SK-N-SH treated with all-trans-retinoic acid at 6 μM for 48 hours (cell line): ENCODE results near the gene PCMT1.

Experiments
- ATAC-seq: fragments of 200-7000 bp; cut with Tn5 transposase; 3 replicates; pipeline ENCODE4 v1.9.1; 2020; ENCODE audit warnings: mild to moderate bottlenecking, moderate library complexity
- ARNTL ChIP-seq: fragments of 450-650 bp; formaldehyde crosslinking; IDR thresholded peaks from 2 replicates; pipeline ENCODE4 v1.5.0; 2020; ENCODE audit warnings: low read depth, mild to moderate bottlenecking, moderate library complexity, borderline replicate concordance
- BACH2 ChIP-seq: fragments of 250-450 bp; sonication (Bioruptor Pico); IDR thresholded peaks from 2 replicates; pipeline ENCODE4 v1.9.0; 2021; ENCODE audit warnings: mild to moderate bottlenecking, borderline replicate concordance
- CREB5 ChIP-seq: fragments of 250-450 bp; sonication (Bioruptor Pico); IDR thresholded peaks from 2 replicates; pipeline ENCODE4 v1.5.1; 2020; ENCODE audit warnings: low read depth, mild to moderate bottlenecking, moderate library complexity
- CSDC2 ChIP-seq: fragments of 250-450 bp; sonication (Bioruptor Pico); IDR thresholded peaks from 2 replicates; pipeline ENCODE4 v1.5.0; 2020; ENCODE audit warnings: mild to moderate bottlenecking, moderate library complexity
- CSRNP3 ChIP-seq: fragments of 250-450 bp; sonication (Bioruptor Pico); IDR thresholded peaks from 2 replicates; pipeline ENCODE4 v1.5.1; 2021; ENCODE audit warnings: mild to moderate bottlenecking, moderate library complexity
- ESRRG ChIP-seq: fragments of 250-450 bp; sonication (Bioruptor Pico); IDR thresholded peaks from 2 replicates; pipeline ENCODE4 v1.6.1; 2021; ENCODE audit warnings: mild to moderate bottlenecking
- GLIS3 ChIP-seq: fragments of 250-450 bp; sonication (Bioruptor Pico); IDR thresholded peaks from 2 replicates; pipeline ENCODE4 v1.5.0; 2020; ENCODE audit warnings: mild to moderate bottlenecking, moderate library complexity
- ISL1 ChIP-seq: fragments of 250-450 bp; sonication (Bioruptor Pico); IDR thresholded peaks from 2 replicates; pipeline ENCODE4 v2.1.2; 2022; ENCODE audit warnings: mild to moderate bottlenecking, moderate library complexity
- OSR1 ChIP-seq: fragments of 250-450 bp; sonication (Bioruptor Pico); IDR thresholded peaks from 2 replicates; pipeline ENCODE4 v1.8.0; 2022; ENCODE audit warnings: moderate library complexity, mild to moderate bottlenecking, inconsistent platforms
- POU6F1 ChIP-seq: fragments of 250-450 bp; sonication (Bioruptor Pico); IDR thresholded peaks from 2 replicates; pipeline ENCODE4 v1.8.0; 2021; ENCODE audit warnings: low read depth, mild to moderate bottlenecking, moderate library complexity, borderline replicate concordance
- PPARA ChIP-seq: fragments of 250-450 bp; sonication (Bioruptor Pico); IDR thresholded peaks from 2 replicates; pipeline ENCODE4 v1.5.0; 2020; ENCODE audit warnings: mild to moderate bottlenecking, borderline replicate concordance
- RARB ChIP-seq: fragments of 250-450 bp; sonication (Bioruptor Pico); IDR thresholded peaks from 2 replicates; pipeline ENCODE4 v1.8.0; 2021; ENCODE audit warnings: mild to moderate bottlenecking, moderate library complexity
- TCF4 ChIP-seq: fragments of 250-450 bp; sonication (Bioruptor Pico); IDR thresholded peaks from 2 replicates; pipeline ENCODE4 v1.8.0; 2021; ENCODE audit warnings: mild to moderate bottlenecking, moderate library complexity, borderline replicate concordance
- TOX ChIP-seq: fragments of 250-450 bp; sonication (Bioruptor Pico); IDR thresholded peaks from 2 replicates; pipeline ENCODE4 v1.8.0; 2021; ENCODE audit warnings: mild to moderate bottlenecking, moderate library complexity, borderline replicate concordance
- ZC3H10 ChIP-seq: fragments of 250-450 bp; sonication (Bioruptor Pico); IDR thresholded peaks from 2 replicates; pipeline ENCODE4 v1.5.1; 2021; ENCODE audit warnings: mild to moderate bottlenecking, moderate library complexity
- ZFP30 ChIP-seq: fragments of 450-650 bp; formaldehyde crosslinking; IDR thresholded peaks from 2 replicates; pipeline ENCODE4 v1.5.0; 2022; ENCODE audit warnings: mild to moderate bottlenecking, moderate library complexity
- ZNF565 ChIP-seq: fragments of 450-650 bp; formaldehyde crosslinking; conservative IDR thresholded peaks from 2 replicates; pipeline ENCODE4 v1.5.0; 2020; ENCODE audit warnings: low read depth, mild to moderate bottlenecking, moderate library complexity
- ZNF70 ChIP-seq: fragments of 450-650 bp; formaldehyde crosslinking; IDR thresholded peaks from 2 replicates; pipeline ENCODE4 v1.5.0; 2020; ENCODE audit warnings: mild to moderate bottlenecking, moderate library complexity
- ZNF8 ChIP-seq: fragments of 450-650 bp; formaldehyde crosslinking; IDR thresholded peaks from 2 replicates; pipeline ENCODE4 v1.5.0; 2020; ENCODE audit warnings: mild to moderate bottlenecking, moderate library complexity
- TF ChIP-seq, protein P1 (sequence below): fragments of 250-450 bp; sonication (Bioruptor Pico); IDR thresholded peaks from 2 replicates; pipeline ENCODE4 v1.8.0; 2020; ENCODE audit warnings: mild to moderate bottlenecking, moderate library complexity, borderline replicate concordance

The PCMT1 gene

GRCh38 chr6:149777624-149778023 lies 28.1 kb downstream of the PCMT1 start:
- TF ChIP-seq TCF4 (CRISPR knock-in tag) (no peak), TOX (CRISPR knock-in tag) (no peak), ZFP30 (CRISPR knock-in tag) (no peak), ISL1 (CRISPR knock-in tag) (no peak)
- ATAC-seq: no peak

GRCh38 chr6:149779644-149779963 lies 30.1 kb downstream of the PCMT1 start:
- TF ChIP-seq POU6F1 (CRISPR knock-in tag) (no peak), RARB (CRISPR knock-in tag) (no peak), PPARA (CRISPR knock-in tag) (no peak), TCF4 (CRISPR knock-in tag) (no peak), ZNF565 (no peak), ZNF8 (CRISPR knock-in tag) (no peak), CREB5 (no peak), ESRRG (CRISPR knock-in tag) (no peak), ZFP30 (CRISPR knock-in tag) (no peak), CSRNP3 (CRISPR knock-in tag) (no peak), ZC3H10 (CRISPR knock-in tag) (no peak), BACH2 (CRISPR knock-in tag) (no peak), CSDC2 (no peak)
- TF ChIP-seq, protein P1, sequence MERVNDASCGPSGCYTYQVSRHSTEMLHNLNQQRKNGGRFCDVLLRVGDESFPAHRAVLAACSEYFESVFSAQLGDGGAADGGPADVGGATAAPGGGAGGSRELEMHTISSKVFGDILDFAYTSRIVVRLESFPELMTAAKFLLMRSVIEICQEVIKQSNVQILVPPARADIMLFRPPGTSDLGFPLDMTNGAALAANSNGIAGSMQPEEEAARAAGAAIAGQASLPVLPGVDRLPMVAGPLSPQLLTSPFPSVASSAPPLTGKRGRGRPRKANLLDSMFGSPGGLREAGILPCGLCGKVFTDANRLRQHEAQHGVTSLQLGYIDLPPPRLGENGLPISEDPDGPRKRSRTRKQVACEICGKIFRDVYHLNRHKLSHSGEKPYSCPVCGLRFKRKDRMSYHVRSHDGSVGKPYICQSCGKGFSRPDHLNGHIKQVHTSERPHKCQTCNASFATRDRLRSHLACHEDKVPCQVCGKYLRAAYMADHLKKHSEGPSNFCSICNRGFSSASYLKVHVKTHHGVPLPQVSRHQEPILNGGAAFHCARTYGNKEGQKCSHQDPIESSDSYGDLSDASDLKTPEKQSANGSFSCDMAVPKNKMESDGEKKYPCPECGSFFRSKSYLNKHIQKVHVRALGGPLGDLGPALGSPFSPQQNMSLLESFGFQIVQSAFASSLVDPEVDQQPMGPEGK (CRISPR knock-in tag): no peak
- ATAC-seq: no peak

- no peak for ATAC-seq
- TF ChIP-seq BACH2 (CRISPR knock-in tag) (no peak), ZNF8 (CRISPR knock-in tag) (no peak)
Measured at GRCh38 chr6:149781715-149782114, 32.2 kb downstream of the PCMT1 start.

DNA sequence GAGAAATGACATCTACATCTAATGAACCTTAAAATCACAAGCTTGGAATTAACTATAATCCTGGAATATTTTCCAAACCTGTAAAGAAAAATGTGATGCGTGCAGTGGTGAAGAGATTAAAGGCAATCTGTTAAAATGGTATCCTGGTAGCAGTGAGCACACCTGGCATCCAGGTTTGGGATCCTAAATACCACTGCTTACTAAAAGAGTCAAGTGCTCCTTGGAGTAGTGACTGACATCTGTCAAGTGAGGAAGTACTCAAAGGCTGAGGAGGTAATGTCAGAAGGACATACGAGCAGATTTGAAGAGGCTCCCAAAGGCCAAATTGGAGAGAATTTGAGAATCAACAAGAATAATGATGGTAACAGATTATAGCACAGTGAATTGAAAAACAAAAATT lies 32.8 kb downstream of the PCMT1 start:
- no peak for ATAC-seq
- TF ChIP-seq ZNF565 (no peak), ARNTL (no peak), ESRRG (CRISPR knock-in tag) (no peak), POU6F1 (CRISPR knock-in tag) (no peak), ZNF8 (CRISPR knock-in tag) (no peak), CSRNP3 (CRISPR knock-in tag) (no peak), ISL1 (CRISPR knock-in tag) (no peak), ZNF70 (CRISPR knock-in tag) (no peak), OSR1 (CRISPR knock-in tag) (no peak), TOX (CRISPR knock-in tag) (no peak), GLIS3 (no peak), ZFP30 (CRISPR knock-in tag) (no peak), TCF4 (CRISPR knock-in tag) (no peak), RARB (CRISPR knock-in tag) (no peak), CSDC2 (no peak), BACH2 (CRISPR knock-in tag) (no peak), CREB5 (no peak)
- TF ChIP-seq, protein P1 (CRISPR knock-in tag): no peak
